Osteoblast (primary cell): ENCODE results near the gene MACROD2. TPM values are rescaled to one million over a fixed set of nuclear protein-coding genes. Genes with fewer than 3 reads are reported as not detected.

Experiments
- DNase-seq: peaks from one replicate; pipeline ENCODE4 v3.0.0; 2011; ENCODE audit warnings: low spot score, mixed read lengths; ENCODE audit not compliant: insufficient read length; ENCODE audit errors: missing footprints
- H2AFZ ChIP-seq: 2 replicates; pipeline ENCODE4 v1.6.0; 2011; ENCODE audit warnings: mild to moderate bottlenecking, low read length
- H3K27ac ChIP-seq: 2 replicates; pipeline ENCODE4 v1.5.1; 2011; ENCODE audit warnings: mild to moderate bottlenecking, low read depth, low read length, moderate library complexity
- H3K27me3 ChIP-seq: 2 replicates; pipeline ENCODE4 v1.6.0; 2012; ENCODE audit warnings: mild to moderate bottlenecking, control low read depth, inconsistent platforms, low read length, moderate library complexity; ENCODE audit not compliant: insufficient read depth
- H3K36me3 ChIP-seq: 2 replicates; pipeline ENCODE4 v1.5.1; 2011; ENCODE audit warnings: mild to moderate bottlenecking, low read length, control low read depth, moderate library complexity; ENCODE audit not compliant: insufficient read depth
- H3K4me1 ChIP-seq: 2 replicates; pipeline ENCODE4 v1.5.1; 2011; ENCODE audit warnings: mild to moderate bottlenecking, low read length, control low read depth, moderate library complexity; ENCODE audit not compliant: insufficient read depth
- H3K4me2 ChIP-seq: 2 replicates; pipeline ENCODE4 v1.6.0; 2011; ENCODE audit warnings: mild to moderate bottlenecking, low read length; ENCODE audit not compliant: insufficient read depth
- H3K4me3 ChIP-seq: fragments of 200-600 bp; sonication (generic); 3 replicates; pipeline ENCODE4 v1.5.1; 2012; ENCODE audit warnings: mild to moderate bottlenecking, low read length, inconsistent platforms; ENCODE audit not compliant: insufficient read depth
- H3K79me2 ChIP-seq: 2 replicates; pipeline ENCODE4 v1.6.0; 2012; ENCODE audit warnings: mild to moderate bottlenecking, low read length, control low read depth, inconsistent platforms; ENCODE audit not compliant: insufficient read depth
- H3K9me3 ChIP-seq: 2 replicates; pipeline ENCODE4 v1.5.1; 2011; ENCODE audit warnings: low read depth, low read length, control low read depth
- H4K20me1 ChIP-seq: 2 replicates; pipeline ENCODE4 v1.6.0; 2012; ENCODE audit warnings: mild to moderate bottlenecking, low read length, control low read depth; ENCODE audit not compliant: insufficient read depth
- total RNA-seq: library from RNA; depleted of rRNA; stranded (reverse); fragments of >200 nt; gene quantifications from 2 replicates; pipeline ENCODE4 v1.2.3, GENCODE V29; 2012
- TF ChIP-seq, protein P1 (sequence below): IDR thresholded peaks from 2 replicates; pipeline ENCODE4 v1.5.1; 2011; ENCODE audit warnings: mild to moderate bottlenecking, low read depth, low read length, moderate library complexity; ENCODE audit errors: extremely low read depth

MACROD2 gene
- total RNA-seq, 1 donor: 4.0 TPM

- Histone ChIP-seq H4K20me1 (no peaks in the 10 kb centered on the region), H3K4me2 (no peak overlapping the region), H3K4me1 (no peaks in the 10 kb centered on the region), H3K27ac (no peak overlapping the region), H2AFZ (no peak overlapping the region), H3K27me3 (no peaks in the 10 kb centered on the region), H3K4me3 (no peak overlapping the region), H3K36me3 (no peaks in the 10 kb centered on the region), H3K79me2 (no peaks in the 10 kb centered on the region), H3K9me3 (no peaks in the 10 kb centered on the region)
- no peak for DNase-seq
- TF ChIP-seq, protein P1, sequence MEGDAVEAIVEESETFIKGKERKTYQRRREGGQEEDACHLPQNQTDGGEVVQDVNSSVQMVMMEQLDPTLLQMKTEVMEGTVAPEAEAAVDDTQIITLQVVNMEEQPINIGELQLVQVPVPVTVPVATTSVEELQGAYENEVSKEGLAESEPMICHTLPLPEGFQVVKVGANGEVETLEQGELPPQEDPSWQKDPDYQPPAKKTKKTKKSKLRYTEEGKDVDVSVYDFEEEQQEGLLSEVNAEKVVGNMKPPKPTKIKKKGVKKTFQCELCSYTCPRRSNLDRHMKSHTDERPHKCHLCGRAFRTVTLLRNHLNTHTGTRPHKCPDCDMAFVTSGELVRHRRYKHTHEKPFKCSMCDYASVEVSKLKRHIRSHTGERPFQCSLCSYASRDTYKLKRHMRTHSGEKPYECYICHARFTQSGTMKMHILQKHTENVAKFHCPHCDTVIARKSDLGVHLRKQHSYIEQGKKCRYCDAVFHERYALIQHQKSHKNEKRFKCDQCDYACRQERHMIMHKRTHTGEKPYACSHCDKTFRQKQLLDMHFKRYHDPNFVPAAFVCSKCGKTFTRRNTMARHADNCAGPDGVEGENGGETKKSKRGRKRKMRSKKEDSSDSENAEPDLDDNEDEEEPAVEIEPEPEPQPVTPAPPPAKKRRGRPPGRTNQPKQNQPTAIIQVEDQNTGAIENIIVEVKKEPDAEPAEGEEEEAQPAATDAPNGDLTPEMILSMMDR: no peak
These were observed 132.4 kb downstream of the MACROD2 start for GRCh38 chr20:14127514-14128223.

GRCh38 chr20:14134004-14134403, 138.7 kb downstream of the MACROD2 start:
- no peak overlapping the region for H3K27ac ChIP-seq
- DNase-seq: no peak

GRCh38 chr20:14142171-14142570, 146.9 kb downstream of the MACROD2 start:
- H4K20me1 ChIP-seq: no peaks in the 10 kb centered on the region
- no peaks in the 10 kb centered on the region for H3K36me3 ChIP-seq
- no peak overlapping the region for H2AFZ ChIP-seq
- TF ChIP-seq, protein P1: peak; percentile 17
- H3K79me2 ChIP-seq: no peaks in the 10 kb centered on the region
- DNase-seq: peak; percentile 47
- H3K4me3 ChIP-seq: no peak overlapping the region
- no peaks in the 10 kb centered on the region for H3K9me3 ChIP-seq
- H3K27me3 ChIP-seq: no peaks in the 10 kb centered on the region
- H3K4me2 ChIP-seq: no peak overlapping the region
- no peaks in the 10 kb centered on the region for H3K4me1 ChIP-seq
- no peak overlapping the region for H3K27ac ChIP-seq

More at GRCh38 chr20:14134004-14134403, 138.7 kb downstream of the MACROD2 start:
- no peak overlapping the region for H3K4me3 ChIP-seq
- TF ChIP-seq, protein P1: no peak
- H4K20me1 ChIP-seq: no peaks in the 10 kb centered on the region
- no peaks in the 10 kb centered on the region for H3K4me1 ChIP-seq
- no peaks in the 10 kb centered on the region for H3K27me3 ChIP-seq
- no peaks in the 10 kb centered on the region for H3K36me3 ChIP-seq
- no peaks in the 10 kb centered on the region for H3K79me2 ChIP-seq
- no peak overlapping the region for H3K4me2 ChIP-seq
- no peaks in the 10 kb centered on the region for H3K9me3 ChIP-seq
- H2AFZ ChIP-seq: no peak overlapping the region

DNA sequence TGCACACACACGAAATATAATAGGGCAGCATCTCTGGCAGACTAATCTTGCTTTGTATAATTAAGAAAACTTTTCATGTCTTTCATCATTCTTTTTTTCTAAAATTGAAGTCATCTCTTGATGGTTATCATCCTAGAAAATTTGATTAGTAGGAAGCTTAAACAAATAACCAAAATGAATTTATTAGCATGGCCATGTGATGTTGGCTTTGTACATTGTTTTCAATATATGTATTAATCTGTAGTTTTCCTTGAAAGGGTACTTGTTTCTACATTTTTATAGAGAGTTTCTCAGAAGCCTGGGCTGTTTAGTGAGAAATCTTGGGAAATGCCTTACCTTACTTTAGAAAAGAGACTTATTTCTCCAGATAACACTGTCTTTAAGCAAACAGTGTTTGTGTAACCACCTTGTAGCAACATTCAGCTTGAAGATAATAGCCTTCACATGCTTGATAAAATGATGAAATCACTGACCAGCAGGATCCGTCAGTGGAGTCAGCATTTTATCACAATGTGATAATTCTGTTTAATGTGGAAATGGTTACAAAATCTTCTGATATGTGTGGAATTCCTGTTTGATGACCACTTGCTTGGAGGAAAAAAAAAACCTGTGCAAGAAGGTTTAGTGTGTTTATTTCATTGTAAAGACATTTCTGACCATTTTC, 147.8 kb downstream of the MACROD2 start:
- H3K4me3 ChIP-seq: no peak overlapping the region
- no peak overlapping the region for H2AFZ ChIP-seq
- no peak for DNase-seq
- no peak overlapping the region for H3K27ac ChIP-seq
- H3K36me3 ChIP-seq: no peaks in the 10 kb centered on the region
- H3K9me3 ChIP-seq: no peaks in the 10 kb centered on the region
- no peaks in the 10 kb centered on the region for H3K79me2 ChIP-seq
- no peaks in the 10 kb centered on the region for H3K4me1 ChIP-seq
- no peaks in the 10 kb centered on the region for H3K27me3 ChIP-seq
- H4K20me1 ChIP-seq: no peaks in the 10 kb centered on the region
- TF ChIP-seq, protein P1: no peak
- H3K4me2 ChIP-seq: no peak overlapping the region
